Glomerular visceral epithelial cell (primary cell): Measurements from ENCODE around the gene NOP53.
"Not testable (repeated sequence)": the region's sequence is repeated elsewhere in the genome, so short reads cannot be mapped to it uniquely, and the experiment has no call there.

Source experiments
- DNase-seq: peaks from one replicate; pipeline ENCODE4 v3.0.0-alpha.2; 2016; ENCODE audit errors: extremely low spot score

The NOP53 gene

DNA sequence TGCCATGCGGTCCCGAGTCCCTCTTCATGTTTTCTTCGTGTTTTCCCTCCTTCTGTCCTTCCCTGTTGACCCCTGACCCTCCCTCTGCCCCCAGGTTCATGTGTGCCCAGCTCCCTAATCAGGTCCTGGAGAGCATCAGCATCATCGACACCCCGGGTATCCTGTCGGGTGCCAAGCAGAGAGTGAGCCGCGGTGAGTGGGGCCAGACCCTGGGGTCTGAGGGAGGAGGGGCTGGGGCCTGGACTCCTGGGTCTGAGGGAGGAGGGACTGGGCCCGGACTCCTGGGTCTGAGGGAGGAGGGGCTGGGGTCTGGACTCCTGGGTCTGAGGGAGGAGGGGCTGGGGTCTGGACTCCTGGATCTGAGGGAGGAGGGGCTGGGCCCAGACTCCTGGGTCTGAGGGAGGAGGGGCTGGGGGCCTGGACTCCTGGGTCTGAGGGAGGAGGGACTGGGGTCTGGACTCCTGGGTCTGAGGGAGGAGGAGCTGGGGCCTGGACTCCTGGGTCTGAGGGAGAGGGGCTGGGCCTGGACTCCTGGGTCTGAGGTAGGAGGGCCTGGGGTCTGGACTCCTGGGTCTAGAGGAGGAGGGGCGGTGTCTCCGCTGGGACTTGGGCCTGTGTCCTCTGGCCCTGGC lies 26.8 kb upstream of the NOP53 start:
- not testable (repeated sequence) for DNase-seq

GRCh38 chr19:47719047-47719859 lies 26.1 kb upstream of the NOP53 start:
- DNase-seq: peak; percentile 95

GRCh38 chr19:47720669-47721422 lies 24.5 kb upstream of the NOP53 start:
- DNase-seq: no peak

GRCh38 chr19:47723581-47723940 lies 21.8 kb upstream of the NOP53 start:
- DNase-seq: peak; percentile 79

DNA sequence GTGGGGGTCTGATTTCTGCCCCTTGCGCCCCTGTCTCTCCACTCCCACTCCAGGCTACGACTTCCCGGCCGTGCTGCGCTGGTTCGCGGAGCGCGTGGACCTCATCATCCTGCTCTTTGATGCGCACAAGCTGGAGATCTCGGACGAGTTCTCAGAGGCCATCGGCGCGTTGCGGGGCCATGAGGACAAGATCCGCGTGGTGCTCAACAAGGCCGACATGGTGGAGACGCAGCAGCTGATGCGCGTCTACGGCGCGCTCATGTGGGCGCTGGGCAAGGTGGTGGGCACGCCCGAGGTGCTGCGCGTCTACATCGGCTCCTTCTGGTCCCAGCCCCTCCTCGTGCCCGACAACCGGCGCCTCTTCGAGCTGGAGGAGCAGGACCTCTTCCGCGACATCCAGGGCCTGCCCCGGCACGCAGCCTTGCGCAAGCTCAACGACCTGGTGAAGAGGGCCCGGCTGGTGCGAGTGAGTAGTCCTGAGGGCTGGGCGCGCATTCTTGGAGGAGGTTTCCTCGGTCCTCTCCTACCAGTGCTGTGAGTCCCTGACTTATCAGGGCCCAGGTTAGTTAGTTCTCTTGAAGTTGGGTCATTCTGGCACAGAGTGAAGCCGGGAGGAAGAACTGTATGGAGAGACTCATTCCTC lies 19.5 kb upstream of the NOP53 start:
- DNase-seq: no peak

- DNase-seq: peak; percentile 64
Observed at GRCh38 chr19:47726467-47726866, 18.9 kb upstream of the NOP53 start.

DNA sequence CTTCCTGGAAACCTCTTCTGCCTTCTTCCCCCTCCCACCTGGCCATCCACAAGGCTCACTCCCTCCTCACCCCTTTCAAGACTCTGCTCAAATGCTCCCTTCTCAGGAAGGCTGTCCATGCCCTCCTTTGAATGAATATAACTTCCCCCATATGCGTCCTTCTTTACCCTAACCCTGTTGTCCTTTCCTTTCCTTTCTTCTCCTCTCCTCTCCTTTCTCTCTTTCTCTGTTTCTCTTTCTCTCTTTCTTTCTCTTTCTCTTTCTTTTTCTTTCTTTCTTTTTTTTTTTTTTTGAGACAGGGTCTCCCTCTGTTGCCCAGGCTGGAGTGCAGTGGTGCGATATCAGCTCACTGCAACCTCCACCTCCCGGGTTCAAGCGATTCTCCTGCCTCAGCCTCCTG lies 17.1 kb upstream of the NOP53 start:
- not testable (repeated sequence) for DNase-seq

GRCh38 chr19:47729468-47729798 lies 15.9 kb upstream of the NOP53 start:
- peak; percentile 92 for DNase-seq

- peak; percentile 60 for DNase-seq
Observed at GRCh38 chr19:47729799-47730520, 15.4 kb upstream of the NOP53 start.

GRCh38 chr19:47730521-47730889 lies 14.8 kb upstream of the NOP53 start:
- DNase-seq: no peak

- no peak for DNase-seq
Observed at GRCh38 chr19:47730910-47731309, 14.4 kb upstream of the NOP53 start.

DNA sequence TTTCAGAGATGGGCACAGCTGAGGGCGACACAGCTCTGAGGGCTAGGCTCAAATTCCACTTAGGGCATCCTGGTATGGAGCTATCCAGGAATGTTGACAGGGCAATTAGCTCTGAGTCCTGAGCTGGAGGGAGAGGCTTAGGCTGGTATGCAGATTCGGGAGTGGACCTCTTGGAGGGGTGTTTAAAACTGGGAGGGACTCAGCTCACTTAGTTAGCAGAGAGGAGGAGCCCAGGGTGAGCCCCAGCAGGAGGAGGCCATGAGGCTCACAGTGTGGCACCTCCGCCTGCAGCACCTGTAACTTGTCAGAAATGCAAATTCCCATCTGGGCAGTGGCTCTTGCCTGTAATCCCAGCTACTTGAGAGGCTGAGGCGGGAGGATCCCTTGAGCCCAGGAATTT lies 10.2 kb upstream of the NOP53 start:
- no peak for DNase-seq

GRCh38 chr19:47740866-47741519 lies 4.4 kb upstream of the NOP53 start:
- no peak for DNase-seq

GRCh38 chr19:47741544-47742140 lies 3.7 kb upstream of the NOP53 start:
- DNase-seq: no peak

DNA sequence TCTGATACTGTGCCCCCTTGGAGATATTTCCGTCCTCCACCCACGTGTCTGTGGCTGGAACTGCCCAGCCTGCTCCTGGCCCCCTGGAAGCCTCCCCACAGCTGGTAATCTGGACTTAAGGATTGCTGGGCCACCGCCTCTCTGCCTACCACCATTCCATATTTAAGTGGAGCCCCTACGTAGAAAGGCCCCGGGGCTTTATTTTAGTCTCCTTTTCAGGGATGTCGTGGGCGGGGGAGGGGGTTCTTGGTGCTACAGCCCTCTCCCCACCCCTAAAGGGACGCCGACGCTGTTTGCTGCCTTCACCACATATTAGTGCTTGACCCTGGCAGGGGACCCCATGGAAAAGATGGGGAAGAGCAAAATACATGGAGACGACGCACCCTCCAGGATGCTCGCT lies 2.7 kb upstream of the NOP53 start:
- DNase-seq: no peak

DNA sequence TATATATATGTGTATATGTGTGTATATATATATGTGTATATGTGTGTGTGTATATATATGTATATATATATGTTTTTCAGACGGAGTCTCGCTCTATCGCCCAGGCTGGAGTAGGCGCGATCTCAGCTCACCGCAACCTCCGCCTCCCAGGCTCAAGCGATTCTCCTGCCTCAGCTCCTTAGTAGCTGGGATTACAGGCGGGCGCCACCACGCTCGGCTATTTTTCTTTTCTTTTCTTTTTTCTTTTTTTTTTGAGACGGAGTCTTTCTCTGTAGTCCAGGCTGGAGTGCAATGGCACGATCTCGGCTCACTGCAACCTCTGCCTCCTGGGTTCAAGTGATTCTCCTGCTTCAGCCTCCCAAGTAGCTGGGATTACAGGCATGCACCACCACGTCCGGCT lies 783 bp downstream of the NOP53 start:
- not testable (repeated sequence) for DNase-seq

DNA sequence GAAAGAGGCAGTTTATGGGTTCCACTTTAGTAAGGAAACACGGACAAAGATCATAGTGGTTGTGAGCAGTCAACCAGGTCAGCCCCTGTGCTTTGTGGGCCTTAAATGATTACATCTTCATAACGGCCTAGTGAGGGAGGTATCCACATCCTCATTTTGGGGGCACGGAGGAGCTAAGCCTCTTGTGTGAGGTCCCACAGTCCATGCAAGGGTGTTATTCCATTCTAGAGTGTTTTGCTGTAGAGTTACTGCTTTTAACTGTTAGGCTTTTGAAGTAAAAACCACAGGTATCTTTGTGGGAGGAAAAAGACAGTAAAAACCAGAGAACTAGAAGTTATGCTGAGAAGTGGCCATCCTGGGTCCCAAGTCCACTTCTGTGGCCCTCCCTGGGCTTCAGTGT lies 4.0 kb downstream of the NOP53 start:
- DNase-seq: no peak

GRCh38 chr19:47750752-47751151 lies 5.4 kb downstream of the NOP53 start:
- no peak for DNase-seq

GRCh38 chr19:47752440-47753211 lies 7.3 kb downstream of the NOP53 start:
- no peak for DNase-seq
